LNCaP clone FGC (cell line): ENCODE data around the gene KIF6.

Experiments used
- DNase-seq: peaks from one replicate; pipeline ENCODE4 v3.0.0-alpha.2; 2011; ENCODE audit warnings: low read depth
- H3K4me3 ChIP-seq: 2 replicates; pipeline ENCODE4 v1.5.1; 2011; ENCODE audit warnings: mild to moderate bottlenecking, low read depth, low read length, control low read depth
- CTCF ChIP-seq: IDR thresholded peaks from 2 replicates; pipeline ENCODE4 v1.5.1; 2012; ENCODE audit warnings: mild to moderate bottlenecking; ENCODE audit not compliant: control insufficient read depth, insufficient read depth; ENCODE audit errors: extremely low read depth

KIF6 gene

GRCh38 chr6:39415482-39415881 is 309.7 kb downstream of the KIF6 start:
- no peak overlapping the region for H3K4me3 ChIP-seq
- DNase-seq = no peak
- no peak for TF ChIP-seq CTCF

GRCh38 chr6:39411465-39411864 is 313.7 kb downstream of the KIF6 start:
- TF ChIP-seq CTCF = no peak
- H3K4me3 ChIP-seq = no peak overlapping the region
- DNase-seq = no peak

- TF ChIP-seq CTCF = no peak
- DNase-seq = no peak
- no peak overlapping the region for H3K4me3 ChIP-seq
Measured at GRCh38 chr6:39411001-39411400, 314.2 kb downstream of the KIF6 start.

GRCh38 chr6:39409889-39410288 is 315.3 kb downstream of the KIF6 start:
- no peak overlapping the region for H3K4me3 ChIP-seq
- DNase-seq = no peak
- no peak for TF ChIP-seq CTCF

GRCh38 chr6:39407446-39407993 is 317.7 kb downstream of the KIF6 start:
- no peak for DNase-seq
- TF ChIP-seq CTCF = no peak
- no peak overlapping the region for H3K4me3 ChIP-seq

GRCh38 chr6:39404312-39404711 is 320.9 kb downstream of the KIF6 start:
- H3K4me3 ChIP-seq = no peak overlapping the region
- DNase-seq = no peak
- no peak for TF ChIP-seq CTCF

- no peak for TF ChIP-seq CTCF
- DNase-seq = no peak
- H3K4me3 ChIP-seq = no peak overlapping the region
Measured at GRCh38 chr6:39403304-39403703, 321.9 kb downstream of the KIF6 start.
